AG04450 (cell line): Measurements from ENCODE around the gene MSH5. TPM values are rescaled to one million over a fixed set of nuclear protein-coding genes. Genes with fewer than 3 reads are reported as not detected.
"Not testable (repeated sequence)": the region's sequence is repeated elsewhere in the genome, so short reads cannot be mapped to it uniquely, and the experiment has no call there.

Source experiments
- CTCF ChIA-PET: fragments of 300-600, 350-600 bp; formaldehyde crosslinking; extraction: SDS; loops from one replicate; lab custom pipeline; 2022; ENCODE audit warnings: antibody characterized with exemption, inconsistent platforms; lab: Charles Lee
- POLR2A ChIA-PET: fragments of 350-600 bp; formaldehyde crosslinking; extraction: SDS; loops from one replicate; lab custom pipeline; 2021; ENCODE audit warnings: antibody characterized with exemption, inconsistent platforms; lab: Yijun Ruan, JAX
- DNase-seq: peaks from one replicate; pipeline ENCODE4 v3.0.0-alpha.2; 2011; ENCODE audit warnings: low read depth, low spot score
- H3K27ac ChIP-seq: one replicate; pipeline ENCODE4 v1.5.1; 2012; ENCODE audit warnings: low read depth, low read length, control low read depth
- H3K27me3 ChIP-seq: one replicate; pipeline ENCODE4 v1.6.0; 2012; ENCODE audit warnings: low read length; ENCODE audit not compliant: control insufficient read depth, insufficient read depth
- H3K4me3 ChIP-seq: 2 replicates; pipeline ENCODE4 v1.5.1; 2011; ENCODE audit warnings: mild to moderate bottlenecking, low read depth, low read length, control low read depth
- H3K9me3 ChIP-seq: 2 replicates; pipeline ENCODE4 v1.5.1; 2012; ENCODE audit warnings: low read length; ENCODE audit not compliant: control insufficient read depth, insufficient read depth
- CTCF ChIP-seq: IDR thresholded peaks from 2 replicates; pipeline ENCODE4 v1.5.1; 2011; ENCODE audit warnings: low read depth, low read length, control low read depth, inconsistent platforms
- polyA plus RNA-seq: library from polyadenylated mRNA; depleted of rRNA; stranded (reverse); fragments of >200 nt; gene quantifications from 2 replicates; pipeline ENCODE4 v1.2.3, GENCODE V29; 2011

Gene MSH5
- polyA plus RNA-seq, 1 experiment = 6.4 TPM

DNA sequence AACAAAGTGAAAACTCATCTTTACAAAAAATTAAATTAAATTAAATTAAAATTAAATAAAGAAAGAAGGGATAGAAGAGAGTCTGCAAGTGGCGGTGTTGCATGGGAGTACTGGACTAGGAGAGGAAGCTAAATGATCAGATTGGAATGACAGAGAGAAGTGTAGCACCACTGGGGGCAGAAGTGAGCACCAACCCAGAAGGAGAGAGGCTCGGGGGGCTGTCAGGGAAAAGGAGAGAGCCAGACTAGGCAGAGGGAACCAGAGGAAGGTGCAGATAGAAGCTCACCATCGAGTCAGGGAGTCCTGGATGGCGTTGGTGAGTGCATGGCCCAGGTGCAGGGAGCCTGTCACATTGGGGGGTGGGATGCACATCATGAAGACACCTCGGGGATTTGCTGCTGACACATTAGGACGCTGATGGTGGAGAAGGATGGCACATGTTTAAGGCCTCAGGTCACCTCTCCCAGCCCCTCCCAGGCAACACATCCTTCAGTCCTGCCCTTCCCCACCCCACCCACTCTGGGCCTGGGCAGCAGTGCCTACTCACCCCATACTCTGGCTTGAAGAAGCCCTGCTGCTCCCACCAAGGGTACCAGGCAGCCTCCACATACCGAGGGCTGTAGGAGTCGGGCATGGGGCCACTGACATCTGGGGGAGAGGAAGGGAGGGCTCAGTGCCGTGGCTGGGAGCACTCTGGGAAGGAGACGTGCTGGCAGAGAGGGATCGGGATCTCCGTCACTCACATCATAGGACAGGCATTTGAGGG lies 51.7 kb downstream of the MSH5 start:
- Histone ChIP-seq H3K9me3 (no peaks in the 10 kb centered on the region), H3K4me3 (no peak overlapping the region), H3K27me3 (no peaks in the 10 kb centered on the region), H3K27ac (no peak overlapping the region)
- CTCF ChIA-PET = interaction anchor here (0.5 to 2.5 kb wide), 26 partner anchors 9 to 363 kb away, joined by 3 to 24 read pairs (median 4); partner anchors contain the start of genes CLIC1, DDAH2, HSPA1L and LSM2
- POLR2A ChIA-PET = interaction anchor here (1.2 kb wide), 1 partner anchor 36 kb away, joined by 9 read pairs; the partner anchor contains the start of gene HSPA1B
- no peak for DNase-seq
- peak; percentile 73 for TF ChIP-seq CTCF

DNA sequence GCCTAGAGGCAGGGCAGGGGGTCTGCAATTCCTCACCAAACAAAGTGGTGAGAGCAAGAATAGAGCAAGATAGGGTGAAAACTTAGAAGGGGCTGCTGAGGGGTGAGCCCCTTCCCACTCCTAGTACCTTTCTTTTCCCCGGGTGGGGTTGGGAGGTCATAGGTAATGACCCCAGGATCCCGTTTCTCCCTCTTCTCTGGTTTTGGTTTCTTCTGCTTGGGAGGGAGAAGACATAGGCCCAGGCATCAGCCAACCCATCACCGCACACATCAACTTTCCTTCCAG lies 52.2 kb downstream of the MSH5 start:
- no peak overlapping the region for H3K27ac ChIP-seq
- no peaks in the 10 kb centered on the region for H3K27me3 ChIP-seq
- POLR2A ChIA-PET = interaction anchor here (1.2 kb wide), 1 partner anchor 35 kb away, joined by 9 read pairs; the partner anchor contains the start of gene HSPA1B
- CTCF ChIA-PET = interaction anchor here (0.9 to 2.5 kb wide), 17 partner anchors 9 to 79 kb away, joined by 3 to 24 read pairs (median 5); partner anchors contain the start of genes CLIC1 and VWA7
- H3K4me3 ChIP-seq = no peak overlapping the region
- H3K9me3 ChIP-seq = no peaks in the 10 kb centered on the region
- TF ChIP-seq CTCF = no peak
- no peak for DNase-seq

- H3K4me3 ChIP-seq = no peak overlapping the region
- ChIA-PET POLR2A (interaction anchor here (0.7 kb wide), 1 partner anchor 77 kb away, joined by 5 read pairs; no protein-coding TSS in a partner anchor), CTCF (interaction anchor here (2.5 kb wide), 1 partner anchor 14 kb away, joined by 24 read pairs; the partner anchor contains the start of gene VWA7)
- no peaks in the 10 kb centered on the region for H3K27me3 ChIP-seq
- H3K9me3 ChIP-seq = no peaks in the 10 kb centered on the region
- no peak for DNase-seq
- no peak for TF ChIP-seq CTCF
- H3K27ac ChIP-seq = peak overlapping the region; percentile 2
Observed at GRCh38 chr6:31792761-31793171, 53.0 kb downstream of the MSH5 start.

GRCh38 chr6:31793927-31794245 lies 54.1 kb downstream of the MSH5 start:
- H3K4me3 ChIP-seq = peak overlapping the region; percentile 84
- H3K27me3 ChIP-seq, DNase-seq, CTCF ChIA-PET, H3K27ac ChIP-seq, POLR2A ChIA-PET, H3K9me3 ChIP-seq: not testable (repeated sequence)

- DNase-seq = no peak
- CTCF ChIA-PET = interaction anchor here (1.0 to 2.3 kb wide), 2 partner anchors 8 to 12 kb away, joined by 3 to 25 read pairs; partner anchors contain the start of gene LSM2
- TF ChIP-seq CTCF = no peak
- POLR2A ChIA-PET = interaction anchor here (1.7 to 2.9 kb wide), 3 partner anchors 12 to 33 kb away, joined by 7 to 27 read pairs (median 10); partner anchors contain the start of genes HSPA1B and LSM2
- H3K9me3 ChIP-seq = no peaks in the 10 kb centered on the region
- no peaks in the 10 kb centered on the region for H3K27me3 ChIP-seq
- H3K4me3 ChIP-seq = peak overlapping the region; percentile 84
- peak overlapping the region; percentile 77 for H3K27ac ChIP-seq
Observed at GRCh38 chr6:31794294-31794865, 54.6 kb downstream of the MSH5 start.
